Left ventricle myocardium inferior (tissue), 1 donor: ENCODE measurements around the gene FTO. TPM values are rescaled to one million over a fixed set of nuclear protein-coding genes. Genes with fewer than 3 reads are reported as not detected.

ENCODE experiments used
- DNase-seq: peaks from one replicate; pipeline ENCODE4 v3.0.0-alpha.2; 2020
- H3K27ac ChIP-seq: fragments of 200-600 bp; replicated peaks from 2 replicates; pipeline ENCODE4 v1.8.0; 2021
- H3K27me3 ChIP-seq: fragments of 200-600 bp; 2 replicates; pipeline ENCODE4 v1.8.0; 2021; ENCODE audit warnings: low read depth
- H3K36me3 ChIP-seq: fragments of 200-600 bp; 2 replicates; pipeline ENCODE4 v1.8.0; 2021
- H3K4me1 ChIP-seq: fragments of 200-600 bp; 2 replicates; pipeline ENCODE4 v1.8.0; 2021
- H3K4me3 ChIP-seq: fragments of 200-600 bp; 2 replicates; pipeline ENCODE4 v1.8.0; 2021; ENCODE audit warnings: mild to moderate bottlenecking, moderate library complexity
- H3K9me3 ChIP-seq: fragments of 200-600 bp; replicated peaks from 2 replicates; pipeline ENCODE4 v1.8.0; 2021
- CTCF ChIP-seq: fragments of 200-600 bp; IDR thresholded peaks from 2 replicates; pipeline ENCODE4 v1.8.0; 2021; ENCODE audit warnings: antibody characterized with exemption, mild to moderate bottlenecking, borderline replicate concordance
- intact Hi-C: fragments of 100-400 bp; cut with micrococcal nuclease; formaldehyde crosslinking; loops from one replicate; pipeline ENCODE4 v1.11.0; 2022
- total RNA-seq: library from RNA; stranded (reverse); fragmentation: NEBNext Ultra II Directional; extraction: Animal tissue kit (Norgen Biotek cat#: 25700); gene quantifications from one replicate; pipeline ENCODE4 v1.2.1, GENCODE V29; 2021
- donor health status: DM: no; HTN: yes; CAD: no; lungs with severe emphysema.

The FTO gene
- total RNA-seq, 1 donor from 2014 or later: 78.4 TPM

GRCh38 chr16:54112451-54113206 is 408.7 kb downstream of the FTO start:
- no peak for DNase-seq
- Histone ChIP-seq H3K27me3 (no peaks in the 10 kb centered on the region), H3K4me1 (no peaks in the 10 kb centered on the region), H3K9me3 (no peaks in the 10 kb centered on the region), H3K36me3 (peaks cover 37% of the 10 kb centered on the region), H3K4me3 (no peak overlapping the region), H3K27ac (no peak overlapping the region)
- no peak for TF ChIP-seq CTCF
- intact Hi-C loops: no loop called here

DNA sequence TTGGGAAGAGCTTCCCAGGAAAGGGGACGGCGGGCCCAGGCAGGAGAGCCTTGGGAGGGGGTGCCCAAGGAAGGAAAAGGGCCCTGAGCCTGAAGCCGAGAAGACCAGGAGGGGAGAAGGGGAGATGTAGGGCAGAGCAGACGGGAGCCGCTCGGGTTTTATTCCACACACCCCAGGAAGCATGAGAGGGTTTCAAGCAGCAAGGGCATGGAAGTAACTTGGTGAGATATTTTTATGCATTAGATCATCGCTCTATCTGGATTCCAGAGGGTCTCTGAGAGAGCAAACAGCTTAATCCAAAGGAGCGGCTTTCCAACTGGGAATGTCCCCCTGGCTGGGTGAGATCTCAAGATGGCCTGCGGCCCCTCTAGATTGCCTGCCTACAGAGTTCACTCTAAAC is 411.6 kb downstream of the FTO start:
- Histone ChIP-seq H3K4me3 (no peak overlapping the region), H3K4me1 (no peaks in the 10 kb centered on the region), H3K9me3 (no peaks in the 10 kb centered on the region), H3K27ac (no peak overlapping the region), H3K36me3 (peaks cover 49% of the 10 kb centered on the region), H3K27me3 (no peaks in the 10 kb centered on the region)
- TF ChIP-seq CTCF: no peak
- intact Hi-C loops: no loop called here
- no peak for DNase-seq

- peaks cover 43% of the 10 kb centered on the region for H3K36me3 ChIP-seq
- intact Hi-C loops: no loop called here
- TF ChIP-seq CTCF: no peak
Measured at GRCh38 chr16:54116124-54116655, 412.2 kb downstream of the FTO start.

GRCh38 chr16:54118846-54119245 is 414.9 kb downstream of the FTO start:
- intact Hi-C loops: no loop called here
- no peak for TF ChIP-seq CTCF
- H3K27me3 ChIP-seq: no peaks in the 10 kb centered on the region
- H3K9me3 ChIP-seq: no peaks in the 10 kb centered on the region
- DNase-seq: no peak
- H3K36me3 ChIP-seq: peaks cover 21% of the 10 kb centered on the region
- no peak overlapping the region for H3K4me3 ChIP-seq
- H3K4me1 ChIP-seq: no peaks in the 10 kb centered on the region
- no peak overlapping the region for H3K27ac ChIP-seq

More at GRCh38 chr16:54116124-54116655, 412.2 kb downstream of the FTO start:
- Histone ChIP-seq H3K4me3 (no peak overlapping the region), H3K9me3 (no peaks in the 10 kb centered on the region), H3K27ac (no peak overlapping the region), H3K4me1 (no peaks in the 10 kb centered on the region), H3K27me3 (no peaks in the 10 kb centered on the region)
- DNase-seq: no peak

DNA sequence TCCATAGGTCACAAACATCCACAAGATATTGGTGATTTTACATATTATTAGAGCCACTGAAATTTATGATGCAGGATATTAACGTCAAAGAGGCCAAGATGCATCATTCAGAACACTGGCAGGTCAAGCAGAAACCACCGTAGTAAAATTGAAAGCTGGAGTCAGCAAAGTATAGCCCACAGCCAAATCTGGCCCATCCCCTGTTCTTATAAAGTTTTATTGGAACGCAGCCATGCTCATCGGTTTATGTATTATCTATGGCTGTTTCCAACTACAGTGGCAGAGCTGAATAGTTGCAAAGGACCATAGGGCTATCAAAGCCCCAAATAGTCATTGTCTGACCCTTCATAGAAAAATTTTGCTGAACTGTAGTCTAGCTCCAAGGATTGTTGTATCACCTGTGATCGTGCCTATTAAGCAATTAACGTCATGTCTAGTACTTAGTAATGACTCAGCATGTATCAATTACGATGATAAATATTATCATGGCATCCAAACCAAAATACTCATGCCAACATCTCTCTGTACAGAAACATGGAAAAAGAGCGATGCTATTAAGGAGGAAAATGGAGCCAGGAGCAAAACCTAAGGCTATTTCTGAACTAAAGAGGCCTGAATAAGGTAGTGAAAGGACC is 417.0 kb downstream of the FTO start:
- TF ChIP-seq CTCF: no peak
- no peak for DNase-seq
- H3K4me1 ChIP-seq: no peaks in the 10 kb centered on the region
- intact Hi-C loops: no loop called here
- H3K27me3 ChIP-seq: no peaks in the 10 kb centered on the region
- H3K4me3 ChIP-seq: no peak overlapping the region
- H3K9me3 ChIP-seq: no peaks in the 10 kb centered on the region
- H3K36me3 ChIP-seq: peaks cover 17% of the 10 kb centered on the region
- no peak overlapping the region for H3K27ac ChIP-seq
